HL-60/S4 (cell line): ENCODE results near the gene FGFR4.

Experiments
- in situ Hi-C: fragments of 300-500 bp; cut with MboI; formaldehyde crosslinking; loops from 2 replicates; pipeline ENCODE4 v1.14.3; 2022; ENCODE audit warnings: low sequenced_read_pairs

The FGFR4 gene

GRCh38 chr5:177099422-177100093, 12.8 kb downstream of the FGFR4 start:
- in situ Hi-C loops = loop anchor here (25.0 kb wide), 1 partner anchor 963 kb away; no protein-coding TSS in a partner anchor

DNA sequence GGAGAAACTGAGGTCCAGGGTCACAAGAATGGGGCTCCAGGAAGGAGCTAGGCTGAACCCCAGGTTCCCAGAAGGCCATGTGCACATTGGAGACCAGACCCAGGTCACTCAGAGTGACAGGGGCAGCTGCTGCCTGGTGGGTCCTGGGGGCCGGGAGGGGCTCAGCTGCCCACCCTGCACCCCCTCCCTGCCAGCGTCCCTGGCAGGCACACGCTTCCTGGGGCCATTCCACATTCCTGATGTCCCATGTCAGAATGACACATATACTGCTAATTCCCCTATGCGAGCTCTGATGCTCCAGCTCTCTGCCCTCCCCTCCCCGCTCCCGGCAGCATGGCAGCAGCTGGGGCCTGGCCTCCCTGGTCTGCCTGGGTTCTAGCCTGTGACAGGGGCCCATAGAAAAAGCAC, 14.0 kb downstream of the FGFR4 start:
- in situ Hi-C loops = loop anchor here (25.0 kb wide), 1 partner anchor 962 kb away; no protein-coding TSS in a partner anchor

DNA sequence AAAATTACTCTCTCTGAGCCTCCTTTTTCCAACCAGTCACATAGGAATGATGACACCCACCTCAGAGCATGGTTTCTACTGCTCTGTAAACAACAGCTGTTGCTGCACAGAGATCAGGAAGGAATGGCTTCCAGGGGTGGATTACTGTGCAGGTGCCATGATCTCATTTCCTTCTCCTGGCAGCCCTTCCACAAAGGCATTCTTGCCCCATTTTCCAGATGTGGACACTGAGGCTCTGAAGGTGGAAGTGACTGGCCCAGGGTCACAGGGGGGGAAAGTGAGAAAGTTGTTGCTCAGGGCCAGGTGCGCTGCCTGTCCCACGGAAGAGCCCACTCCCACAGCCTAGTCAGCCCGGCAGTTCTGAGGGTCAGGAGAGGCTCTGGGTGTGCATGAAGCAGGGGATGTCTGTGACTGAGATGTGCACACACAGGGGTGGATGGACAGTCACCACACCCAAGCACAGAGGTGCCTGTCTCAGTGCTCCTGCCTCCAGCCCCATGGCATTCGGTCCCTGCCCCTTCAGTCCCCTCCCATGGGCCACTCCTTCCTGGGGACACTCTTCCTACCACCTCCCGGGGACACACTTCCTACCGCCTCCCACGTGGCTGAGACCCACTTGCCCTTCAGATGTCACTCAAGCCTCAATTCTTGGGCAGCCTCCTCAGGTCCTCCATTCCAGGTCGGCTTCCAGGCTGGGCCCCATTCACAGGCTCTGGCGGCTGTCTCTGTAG, 17.0 kb downstream of the FGFR4 start:
- in situ Hi-C loops = loop anchor here (25.0 kb wide), 1 partner anchor 959 kb away; no protein-coding TSS in a partner anchor

- in situ Hi-C loops = loop anchor here (5.0 to 25.0 kb wide), 2 partner anchors 439 to 956 kb away; no protein-coding TSS in a partner anchor
Observed at GRCh38 chr5:177105691-177106476, 19.2 kb downstream of the FGFR4 start.

DNA sequence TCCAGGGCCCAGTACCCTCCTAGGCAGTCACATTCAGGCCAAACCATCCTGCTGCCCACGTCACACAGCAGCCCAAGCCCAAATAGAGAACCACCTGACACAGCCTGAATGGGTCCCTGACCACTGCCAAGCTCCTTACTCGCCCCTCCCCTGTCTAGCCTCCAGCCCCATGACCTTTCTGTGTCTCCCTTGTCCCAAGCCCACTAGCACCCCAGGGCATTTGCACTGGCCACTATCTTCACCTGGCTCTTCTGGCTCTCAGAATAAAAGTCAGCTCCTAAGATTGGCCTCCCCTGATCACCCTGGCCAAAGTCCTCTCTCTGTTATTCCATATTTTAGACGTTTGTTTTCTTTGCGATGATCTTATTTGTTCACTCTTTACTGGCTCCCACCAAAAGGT, 20.4 kb downstream of the FGFR4 start:
- in situ Hi-C loops = loop anchor here (5.0 to 25.0 kb wide), 2 partner anchors 440 to 955 kb away; no protein-coding TSS in a partner anchor

GRCh38 chr5:177109810-177110209, 23.1 kb downstream of the FGFR4 start:
- in situ Hi-C loops = loop anchor here (5.0 to 25.0 kb wide), 2 partner anchors 443 to 952 kb away; no protein-coding TSS in a partner anchor

DNA sequence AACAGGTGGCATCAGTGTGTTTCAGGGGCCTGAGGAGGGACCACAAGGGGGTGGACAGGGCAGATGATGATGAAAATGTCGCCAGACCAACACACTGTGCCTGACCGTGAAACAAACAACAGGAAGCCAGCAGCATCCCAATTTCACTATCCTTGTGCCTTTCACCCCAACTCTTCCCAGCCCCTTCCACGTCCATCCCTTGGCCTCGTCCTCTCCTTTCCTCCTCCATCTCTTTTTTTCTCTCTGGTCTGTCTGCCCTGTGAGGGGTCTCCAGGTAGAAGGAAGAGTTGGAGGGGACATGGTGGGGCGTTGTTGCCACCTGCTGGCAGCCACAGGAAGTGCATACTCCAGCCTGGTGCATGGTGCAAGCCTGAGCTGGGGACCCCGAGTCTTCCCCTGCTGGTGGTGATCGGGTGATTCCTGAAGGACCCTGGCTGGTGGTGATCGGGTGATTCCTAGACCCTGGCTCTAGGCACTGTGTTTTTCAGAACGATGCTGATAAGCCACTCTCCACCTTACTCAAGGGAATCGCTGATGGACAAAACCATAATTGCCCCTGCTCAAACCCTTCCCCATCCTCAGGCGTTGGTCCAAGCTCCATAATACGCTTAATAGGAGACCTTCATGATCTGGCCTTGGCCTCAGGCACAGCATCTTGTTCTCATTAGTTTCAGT, 25.1 kb downstream of the FGFR4 start:
- in situ Hi-C loops = loop anchor here (25.0 kb wide), 1 partner anchor 950 kb away; no protein-coding TSS in a partner anchor

- in situ Hi-C loops = loop anchor here (25.0 kb wide), 1 partner anchor 950 kb away; no protein-coding TSS in a partner anchor
Observed at GRCh38 chr5:177112589-177113220, 26.0 kb downstream of the FGFR4 start.

- in situ Hi-C loops = loop anchor here (25.0 kb wide), 1 partner anchor 949 kb away; no protein-coding TSS in a partner anchor
Observed at GRCh38 chr5:177113566-177114424, 27.1 kb downstream of the FGFR4 start.

- in situ Hi-C loops = loop anchor here (25.0 kb wide), 1 partner anchor 945 kb away; no protein-coding TSS in a partner anchor
Observed at GRCh38 chr5:177116631-177117373, 30.1 kb downstream of the FGFR4 start.

DNA sequence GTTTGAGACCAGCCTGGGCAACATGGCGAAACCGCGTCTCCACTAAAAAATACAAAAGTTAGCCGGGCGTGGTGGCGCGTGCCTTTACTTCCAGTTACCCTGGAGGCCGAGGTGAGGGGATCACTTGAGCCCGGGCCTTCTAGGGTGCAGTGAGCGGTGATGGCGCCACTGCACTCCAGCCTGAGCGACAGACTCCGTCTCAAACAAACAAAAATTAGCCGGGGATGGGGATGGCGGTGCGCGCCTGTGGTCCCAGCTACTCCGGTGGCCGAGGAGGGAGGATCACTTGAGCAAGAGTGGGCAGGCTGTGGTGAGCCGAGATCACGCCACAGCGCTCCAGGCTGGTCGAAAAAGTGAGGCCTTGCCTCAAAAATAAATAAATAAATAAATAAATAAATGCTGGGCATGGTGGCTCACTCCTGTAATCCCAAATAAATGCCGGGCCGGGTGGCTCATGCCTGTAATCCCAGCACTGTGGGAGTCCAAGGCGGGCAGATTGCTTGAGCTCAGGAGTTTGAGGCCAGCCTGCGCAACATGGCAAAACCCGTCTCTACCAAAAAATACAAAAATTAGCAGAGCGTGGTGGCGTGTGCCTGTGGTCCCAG, 30.8 kb downstream of the FGFR4 start:
- in situ Hi-C loops = loop anchor here (25.0 kb wide), 1 partner anchor 945 kb away; no protein-coding TSS in a partner anchor

GRCh38 chr5:177122566-177122965, 35.9 kb downstream of the FGFR4 start:
- in situ Hi-C loops = loop anchor here (25.0 kb wide), 1 partner anchor 940 kb away; no protein-coding TSS in a partner anchor

DNA sequence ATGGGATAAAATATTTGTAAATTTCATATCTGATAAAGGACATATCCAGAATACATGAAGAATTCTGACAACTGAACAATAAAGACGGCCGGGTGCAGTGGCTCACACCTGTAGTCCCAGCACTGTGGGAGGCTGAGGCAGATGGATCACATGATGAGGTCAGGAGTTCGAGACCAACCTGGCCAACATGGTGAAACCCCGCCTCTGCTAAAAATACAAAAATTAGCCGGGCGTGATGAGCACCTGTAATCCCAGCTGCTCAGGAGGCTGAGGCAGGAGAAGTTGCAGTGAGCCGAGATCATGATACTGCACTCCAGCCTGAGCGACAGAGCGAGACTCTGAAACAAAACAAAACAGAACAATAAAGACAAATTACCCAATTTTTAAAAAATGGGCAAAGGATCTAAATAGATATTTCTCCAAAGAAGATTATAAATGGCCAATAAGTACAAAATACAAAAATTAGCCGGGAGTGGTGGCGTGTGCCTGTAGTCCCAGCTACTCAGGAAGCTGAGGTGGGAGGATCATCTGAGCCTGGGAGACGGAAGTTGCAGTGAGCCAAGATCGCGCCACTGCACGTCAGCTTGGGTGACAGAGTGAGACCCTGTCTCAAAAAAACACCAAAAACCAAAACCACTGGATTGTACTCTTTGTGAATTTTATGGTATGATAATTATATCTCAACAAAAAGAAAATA, 37.2 kb downstream of the FGFR4 start:
- in situ Hi-C loops = loop anchor here (25.0 kb wide), 1 partner anchor 938 kb away; no protein-coding TSS in a partner anchor

DNA sequence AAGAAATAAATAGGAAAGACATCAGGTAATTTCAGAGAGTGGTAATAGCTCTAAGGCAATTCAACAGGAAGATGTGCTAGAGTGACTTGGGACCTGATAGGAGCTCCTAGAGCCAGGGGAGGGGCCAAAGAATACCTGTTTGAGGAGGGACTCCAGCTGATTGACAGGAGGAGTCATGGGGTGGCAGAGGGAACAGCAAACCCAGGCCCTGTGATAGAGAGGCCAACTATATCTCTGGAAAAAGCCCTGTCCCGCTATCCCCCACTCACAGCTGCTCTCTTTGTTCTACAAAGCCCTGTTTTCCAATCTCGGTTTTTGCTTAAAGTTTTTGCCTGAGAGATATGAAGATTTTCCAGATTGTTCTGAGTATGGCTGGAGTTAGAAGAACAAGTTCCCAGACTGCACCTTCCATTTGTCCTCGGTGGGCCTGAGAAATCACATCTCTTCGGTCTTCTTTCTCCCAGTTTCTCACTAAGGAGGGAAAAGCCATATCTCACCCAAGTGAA, 37.8 kb downstream of the FGFR4 start:
- in situ Hi-C loops = loop anchor here (25.0 kb wide), 1 partner anchor 938 kb away; no protein-coding TSS in a partner anchor

DNA sequence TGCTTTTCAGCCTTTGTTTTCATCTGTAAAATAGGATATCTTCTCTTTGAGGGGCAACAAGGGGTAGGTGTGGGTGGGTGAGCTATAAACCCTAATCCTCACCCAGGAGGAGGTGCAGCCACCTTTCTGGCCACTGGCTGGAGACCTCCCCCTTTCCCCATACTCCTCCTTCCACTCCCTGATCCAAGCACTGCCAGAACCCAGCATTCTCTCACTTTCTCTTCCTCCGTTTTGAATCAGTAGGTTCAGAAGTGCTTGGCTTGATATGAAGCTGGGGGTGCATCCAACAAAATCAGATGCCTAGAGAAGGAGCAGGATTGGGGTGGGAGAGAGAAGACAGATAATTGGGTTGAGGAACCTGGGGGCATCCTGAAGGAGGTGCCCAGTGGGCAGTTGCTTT, 40.1 kb downstream of the FGFR4 start:
- in situ Hi-C loops = no loop called here

DNA sequence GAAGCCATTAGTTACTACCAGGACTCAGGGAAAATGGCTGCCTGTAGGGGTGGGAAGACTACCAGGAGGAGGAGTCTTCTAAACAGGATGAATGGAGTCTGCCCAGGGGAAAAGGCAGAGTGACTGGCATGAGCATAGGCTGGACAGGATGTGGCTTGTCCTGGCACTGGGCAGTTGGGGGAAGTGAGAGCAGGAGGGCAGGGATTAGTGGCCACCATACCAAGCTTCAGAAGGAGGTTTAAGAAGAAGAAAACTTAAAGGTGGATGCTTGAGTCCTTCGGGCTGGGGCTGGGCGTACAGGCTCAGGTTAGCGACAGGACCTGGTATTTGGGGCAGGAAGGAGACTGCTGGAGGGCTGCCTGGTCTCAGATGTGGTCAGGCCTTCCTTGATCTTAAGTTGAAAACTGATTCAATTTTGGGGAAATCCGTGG, 41.9 kb downstream of the FGFR4 start:
- in situ Hi-C loops = no loop called here
